Inflammatory macrophage (primary cell): Measurements from ENCODE around the gene VPS9D1.

Source experiments
- DNase-seq, 2 donors: peaks; one replicate each; pipeline ENCODE4 v3.0.0-alpha.2; 2020 to 2022

The VPS9D1 gene

DNA sequence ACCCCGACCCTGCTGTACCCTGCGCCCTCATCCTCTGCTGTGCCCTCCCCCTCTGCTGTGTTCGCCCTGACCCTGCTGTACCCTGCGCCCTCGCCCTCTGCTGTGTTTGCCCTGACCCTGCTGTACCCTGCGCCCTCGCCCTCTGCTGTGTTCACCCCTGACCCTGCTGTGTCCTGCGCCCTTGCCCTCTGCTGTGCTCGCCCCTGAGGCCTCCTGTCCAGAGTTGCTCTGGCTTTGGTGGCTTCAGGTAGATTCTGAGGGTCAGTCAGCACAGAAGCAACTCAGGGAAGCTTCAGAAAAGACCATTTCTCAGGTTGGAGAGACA, 12.2 kb upstream of the VPS9D1 start:
- no peak for DNase-seq

DNA sequence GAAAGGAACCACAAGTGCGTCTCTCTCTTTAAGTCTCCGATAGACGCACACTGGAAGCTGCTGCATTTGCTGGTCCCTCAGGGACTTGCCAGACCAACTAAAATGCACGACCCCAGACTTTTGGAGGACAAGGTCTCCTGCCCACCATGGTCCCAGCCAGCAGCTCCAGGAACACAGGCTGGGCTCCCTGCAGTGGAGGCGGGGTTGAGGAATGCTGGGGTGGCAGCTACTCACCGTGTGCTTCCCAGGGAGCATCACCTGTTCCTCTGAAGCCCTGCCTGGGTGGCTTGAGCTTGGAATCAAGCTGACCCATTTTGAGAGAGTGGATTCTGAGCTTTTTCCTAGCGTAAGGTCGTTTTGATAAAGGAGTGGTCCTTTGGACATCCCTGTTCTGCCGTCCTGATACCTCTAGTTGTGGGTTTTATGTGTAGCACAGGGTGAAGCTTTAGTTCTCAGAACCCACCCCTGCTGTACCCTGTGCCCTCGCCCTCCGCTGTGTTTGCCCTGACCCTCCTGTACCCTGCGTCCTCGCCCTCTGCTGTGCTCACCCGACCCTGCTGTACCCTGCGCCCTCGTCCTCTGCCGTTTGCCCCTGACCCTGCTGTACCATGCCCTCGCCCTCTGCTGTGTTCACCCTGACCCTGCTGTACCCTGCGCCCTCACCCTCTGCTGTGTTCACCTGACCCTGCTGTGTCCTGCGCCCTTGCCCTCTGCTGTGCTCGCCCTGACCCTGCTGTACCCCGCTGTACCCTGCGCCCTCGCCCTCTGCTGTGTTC, 11.6 kb upstream of the VPS9D1 start:
- no peak for DNase-seq

DNA sequence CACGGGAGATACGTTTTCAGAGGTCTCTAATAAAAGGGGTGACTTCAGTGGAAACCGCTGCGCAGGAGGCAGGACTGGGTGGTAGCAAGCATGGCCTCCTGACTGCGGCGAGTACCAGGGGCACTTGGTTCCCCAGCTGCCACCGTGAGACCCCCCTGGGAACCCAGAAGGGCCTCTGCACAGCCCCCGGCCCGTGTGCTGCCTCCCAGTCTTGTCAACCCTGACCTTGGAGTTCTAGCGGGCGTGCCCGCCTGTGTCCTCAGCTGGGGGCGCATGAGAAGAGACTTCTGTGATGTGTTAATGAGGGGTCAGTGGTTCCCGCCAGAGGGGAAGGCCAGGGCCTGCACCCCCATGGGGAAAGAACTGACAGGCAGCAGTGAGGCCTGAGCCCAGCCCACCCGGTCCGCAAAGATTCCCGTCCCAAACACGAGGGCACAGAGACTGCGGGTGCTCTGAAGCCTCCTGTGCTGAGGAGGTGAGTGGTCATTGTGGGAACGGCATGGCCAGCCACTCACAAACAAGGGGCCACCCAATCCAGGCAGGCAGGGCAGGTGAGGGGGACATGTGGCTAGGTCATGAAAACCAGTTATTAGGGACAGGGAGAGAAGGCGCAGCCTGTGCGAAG, 10.0 kb upstream of the VPS9D1 start:
- no peak for DNase-seq

DNA sequence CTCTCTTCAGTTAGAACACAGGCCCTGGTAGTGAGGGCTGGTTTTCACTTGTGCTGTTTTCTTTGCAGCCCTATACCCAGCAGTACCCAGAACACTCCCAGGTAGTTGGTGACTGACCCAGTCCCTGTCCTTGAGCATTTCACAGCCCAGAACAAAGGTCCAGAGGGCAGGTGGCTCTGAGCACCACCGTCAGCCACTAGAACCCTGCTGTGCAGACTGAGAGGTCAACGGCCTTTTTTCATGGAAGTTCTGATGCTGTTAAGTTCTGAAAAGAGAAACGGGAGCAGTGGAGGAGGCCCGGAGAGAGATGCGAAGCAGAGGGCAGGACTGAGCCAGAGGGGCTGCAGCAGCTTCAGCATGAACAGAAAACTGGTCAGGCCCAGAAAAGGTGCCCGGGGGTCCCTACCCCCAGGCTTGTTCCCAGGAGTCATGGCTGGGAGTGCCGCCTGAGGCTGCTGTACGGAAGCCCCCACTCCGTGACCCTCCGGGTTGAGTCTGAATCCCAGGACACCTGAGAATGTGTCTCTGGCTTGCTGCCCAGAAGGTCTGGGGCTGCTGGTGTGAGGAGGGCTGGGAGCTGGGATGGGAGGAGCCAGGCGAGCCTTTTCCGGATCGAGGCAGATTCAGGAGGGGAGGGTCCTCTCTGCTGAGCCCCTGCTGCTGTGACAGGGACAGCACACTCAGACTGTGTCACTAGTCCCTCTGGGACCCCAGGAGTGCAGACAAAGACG, 9.3 kb upstream of the VPS9D1 start:
- no peak for DNase-seq

DNA sequence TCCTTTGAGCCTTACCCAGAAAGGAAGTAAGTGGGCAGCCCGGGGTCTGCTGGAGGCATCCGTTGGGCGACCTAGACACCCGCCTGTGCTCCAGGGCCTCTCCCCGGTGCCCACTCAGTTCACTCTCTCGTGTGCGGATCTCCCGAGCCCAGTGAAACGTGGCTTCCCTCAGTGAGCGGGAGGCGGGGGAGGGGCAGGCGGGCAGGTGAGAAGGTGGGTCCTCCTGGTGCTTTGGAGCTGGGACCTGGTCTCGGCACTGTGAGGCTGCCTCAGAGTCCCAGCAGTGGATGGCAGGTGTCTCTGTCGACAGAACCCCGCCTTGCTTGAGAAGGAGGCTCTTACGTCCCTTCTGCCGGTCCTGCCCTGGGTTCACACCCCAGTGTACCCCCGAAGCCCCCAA, 8.6 kb upstream of the VPS9D1 start:
- no peak for DNase-seq

DNA sequence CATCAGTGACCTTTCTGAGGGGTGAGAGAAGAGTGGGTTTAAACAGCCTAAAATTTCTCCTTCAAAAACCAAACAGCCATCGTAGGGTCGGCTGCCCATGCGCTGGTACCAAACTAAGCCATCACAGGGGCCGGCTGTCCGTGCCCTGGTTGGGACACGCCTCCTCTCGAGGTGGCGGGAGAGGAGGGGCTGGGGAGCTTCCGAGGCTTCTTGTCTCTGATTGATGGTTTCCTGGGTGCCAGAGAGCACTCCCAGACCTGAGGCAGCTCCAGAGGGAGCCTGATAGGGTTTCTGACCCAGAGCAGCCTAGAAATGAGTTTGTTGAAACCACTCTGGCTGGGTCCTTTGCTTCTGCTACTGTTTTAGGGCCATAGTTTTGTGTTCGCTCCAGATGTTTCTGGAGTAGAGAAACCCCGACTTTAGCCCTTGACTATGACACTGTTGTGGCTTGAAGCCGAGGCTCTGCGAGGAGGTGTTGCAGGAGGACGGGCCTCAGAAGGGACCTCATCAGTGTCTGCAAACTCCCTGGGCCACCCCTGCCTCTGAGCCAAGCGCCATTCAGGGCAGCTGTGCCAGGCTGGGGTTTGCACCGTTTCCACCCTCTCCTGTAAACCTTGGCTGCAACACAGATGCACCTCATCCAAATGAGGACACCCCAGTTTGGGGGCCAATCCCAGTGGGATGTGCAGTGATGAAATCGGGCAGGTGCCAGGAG, 6.9 kb upstream of the VPS9D1 start:
- DNase-seq: no peak

DNA sequence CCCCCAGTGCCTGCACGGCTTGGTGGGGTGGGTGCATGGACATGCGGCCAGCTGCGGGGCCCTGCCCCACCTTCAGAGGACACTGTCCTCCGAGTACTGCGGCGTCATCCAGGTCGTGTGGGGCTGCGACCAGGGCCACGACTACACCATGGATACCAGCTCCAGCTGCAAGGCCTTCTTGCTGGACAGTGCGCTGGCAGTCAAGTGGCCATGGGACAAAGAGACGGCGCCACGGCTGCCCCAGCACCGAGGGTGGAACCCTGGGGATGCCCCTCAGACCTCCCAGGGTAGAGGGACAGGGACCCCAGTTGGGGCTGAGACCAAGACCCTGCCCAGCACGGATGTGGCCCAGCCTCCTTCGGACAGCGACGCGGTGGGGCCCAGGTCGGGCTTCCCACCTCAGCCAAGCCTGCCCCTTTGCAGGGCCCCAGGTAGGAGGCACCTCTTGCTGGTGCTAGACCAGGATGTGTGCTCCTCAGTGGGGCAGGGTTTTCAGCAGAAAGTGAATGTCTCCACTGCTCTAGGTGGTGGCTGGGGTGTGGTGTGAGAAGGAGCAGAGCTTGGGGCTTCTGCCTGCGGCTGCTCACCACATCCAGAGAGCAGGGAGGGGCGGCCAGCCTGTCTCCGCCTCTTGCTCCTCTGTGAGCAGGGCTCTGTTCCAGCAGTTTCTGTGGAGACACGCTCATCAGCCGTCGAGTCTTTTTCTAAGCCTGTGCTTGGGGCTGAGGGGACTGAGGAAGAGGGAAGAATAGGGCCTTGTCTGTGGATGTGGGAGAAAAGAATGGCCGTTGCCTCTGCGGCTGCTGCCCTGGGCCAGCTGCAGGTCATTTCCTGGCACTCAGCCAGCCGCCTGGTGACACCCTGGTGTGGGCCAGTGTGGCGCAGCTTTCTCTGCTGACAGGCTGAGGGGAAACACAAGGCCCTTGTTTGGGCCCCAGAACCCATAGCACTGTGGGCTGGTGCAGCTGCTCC, 2.9 kb upstream of the VPS9D1 start:
- no peak for DNase-seq

DNA sequence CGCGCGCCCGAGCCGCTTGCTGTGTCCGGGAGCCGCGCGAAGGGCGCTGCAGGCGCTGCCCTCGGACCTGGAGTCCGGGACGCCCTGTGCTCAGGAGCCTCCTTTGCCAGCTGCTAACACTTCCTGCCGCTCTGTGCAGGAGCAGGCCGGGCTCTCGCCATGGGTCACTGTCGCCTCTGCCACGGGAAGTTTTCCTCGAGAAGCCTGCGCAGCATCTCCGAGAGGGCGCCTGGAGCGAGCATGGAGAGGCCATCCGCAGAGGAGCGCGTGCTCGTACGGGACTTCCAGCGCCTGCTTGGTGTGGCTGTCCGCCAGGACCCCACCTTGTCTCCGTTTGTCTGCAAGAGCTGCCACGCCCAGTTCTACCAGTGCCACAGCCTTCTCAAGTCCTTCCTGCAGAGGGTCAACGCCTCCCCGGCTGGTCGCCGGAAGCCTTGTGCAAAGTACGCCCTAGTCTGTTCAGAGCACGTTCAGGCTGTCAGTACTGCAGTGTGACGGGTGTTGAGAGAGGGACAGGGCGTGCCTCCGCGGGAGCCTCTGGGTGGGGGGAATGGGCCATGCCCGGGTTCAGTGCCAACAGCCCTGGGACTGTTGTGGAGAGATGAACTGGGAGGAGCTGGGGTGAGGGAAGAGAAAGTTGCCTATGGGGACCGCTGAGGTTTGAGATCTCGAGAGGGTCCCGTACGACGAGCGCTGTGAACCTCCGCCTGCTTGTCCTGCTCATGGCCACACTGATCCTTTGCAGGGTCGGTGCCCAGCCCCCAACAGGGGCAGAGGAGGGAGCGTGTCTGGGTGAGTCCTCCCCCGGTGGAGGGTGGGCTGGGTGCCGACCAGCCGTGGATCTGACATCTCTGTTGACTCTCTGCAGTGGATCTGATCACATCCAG, 1.9 kb upstream of the VPS9D1 start:
- peak; percentile 79 to 81 for DNase-seq

DNA sequence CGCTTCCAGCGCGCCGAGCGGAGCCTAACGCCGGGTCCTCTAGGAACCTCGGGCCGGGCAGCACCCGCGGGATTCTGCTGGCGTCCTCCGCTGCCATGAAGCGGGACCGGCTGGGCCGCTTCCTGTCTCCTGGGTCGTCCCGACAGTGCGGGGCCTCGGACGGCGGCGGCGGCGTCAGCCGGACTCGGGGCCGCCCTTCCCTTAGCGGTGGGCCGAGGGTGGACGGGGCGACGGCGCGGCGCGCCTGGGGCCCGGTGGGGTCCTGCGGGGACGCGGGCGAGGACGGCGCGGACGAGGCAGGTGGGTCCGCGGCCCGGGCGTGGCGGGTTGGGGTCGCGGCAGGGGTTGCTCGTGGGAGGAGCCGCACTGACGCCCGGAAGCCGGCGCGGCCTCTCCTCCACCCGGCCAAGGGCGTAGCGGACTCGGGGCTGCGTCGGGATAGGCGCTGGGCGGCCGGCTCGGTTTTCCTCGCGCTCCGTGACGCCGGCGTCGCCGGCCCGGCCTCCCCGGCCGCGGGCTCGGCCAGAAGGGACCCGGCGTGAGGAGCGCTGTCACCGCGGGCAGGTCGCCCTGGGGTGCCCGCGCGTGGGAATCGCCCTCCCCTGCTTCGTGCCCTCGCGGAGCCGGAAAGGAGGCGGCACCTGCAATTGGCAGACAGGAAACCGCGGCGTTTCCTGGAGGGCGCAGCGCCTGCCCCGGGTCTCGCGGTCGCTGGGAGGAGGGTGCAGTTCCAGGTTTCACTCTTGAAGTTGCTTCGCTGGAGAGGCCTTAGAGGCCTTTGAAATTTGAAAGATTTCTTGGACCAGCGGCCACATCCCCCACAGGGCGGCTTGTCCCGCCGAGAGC, 1.1 kb upstream of the VPS9D1 start:
- peak; percentile 69 to 70 for DNase-seq

DNA sequence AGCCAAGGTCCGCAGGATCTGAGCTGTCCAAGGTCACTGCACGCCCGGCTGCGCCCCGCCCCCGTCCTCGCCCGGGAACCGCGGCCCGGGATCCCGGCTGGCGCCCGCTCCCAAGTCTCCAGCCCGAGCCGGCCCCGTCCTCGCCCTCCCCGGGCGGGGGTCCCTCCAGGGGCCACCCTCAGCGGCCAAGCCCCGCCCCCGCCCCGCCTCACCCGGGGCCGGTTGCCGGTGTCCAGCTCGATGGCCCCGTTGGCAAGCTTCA, 216 bp downstream of the VPS9D1 start:
- peak in 1 of 2 donors; percentile 12 for DNase-seq

DNA sequence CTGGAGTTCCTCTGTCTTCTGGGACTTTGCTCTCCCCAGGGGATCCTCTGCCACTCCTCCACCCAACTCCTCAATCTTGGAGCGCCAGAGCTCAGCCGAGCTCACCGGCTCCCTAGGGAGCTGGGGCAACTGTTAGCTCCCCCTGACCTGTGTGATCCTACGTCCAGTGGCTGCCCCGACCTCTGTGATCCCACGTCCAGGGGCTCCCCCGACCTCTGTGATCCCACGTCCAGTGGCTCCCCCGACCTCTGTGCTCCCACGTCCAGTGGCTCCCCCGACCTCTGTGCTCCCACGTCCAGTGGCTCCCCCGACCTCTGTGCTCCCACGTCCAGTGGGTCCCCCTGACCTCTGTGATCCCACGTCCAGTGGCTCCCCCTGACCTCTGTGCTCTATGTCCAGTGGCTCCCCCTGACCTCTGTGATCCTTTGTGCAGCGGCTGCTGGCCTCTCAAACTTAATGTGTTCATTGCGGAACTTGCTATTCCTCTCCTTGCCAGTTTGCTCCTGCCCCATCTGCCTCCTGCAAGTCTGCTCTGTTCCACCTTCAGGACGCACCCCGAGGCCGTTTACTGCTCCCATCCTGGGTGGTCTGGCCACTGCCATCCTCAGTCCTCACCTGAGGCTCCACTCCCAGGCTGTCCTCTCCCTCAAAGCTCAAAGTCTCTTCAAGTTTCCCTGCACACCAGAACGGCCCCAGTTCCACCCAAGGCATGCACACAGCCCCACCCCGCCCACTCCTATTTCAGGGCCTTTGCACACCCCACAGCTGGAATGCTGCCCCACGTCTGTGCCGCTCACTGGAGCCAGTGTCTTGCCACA, 2.8 kb downstream of the VPS9D1 start:
- peak in 1 of 2 donors; percentile 36 for DNase-seq

DNA sequence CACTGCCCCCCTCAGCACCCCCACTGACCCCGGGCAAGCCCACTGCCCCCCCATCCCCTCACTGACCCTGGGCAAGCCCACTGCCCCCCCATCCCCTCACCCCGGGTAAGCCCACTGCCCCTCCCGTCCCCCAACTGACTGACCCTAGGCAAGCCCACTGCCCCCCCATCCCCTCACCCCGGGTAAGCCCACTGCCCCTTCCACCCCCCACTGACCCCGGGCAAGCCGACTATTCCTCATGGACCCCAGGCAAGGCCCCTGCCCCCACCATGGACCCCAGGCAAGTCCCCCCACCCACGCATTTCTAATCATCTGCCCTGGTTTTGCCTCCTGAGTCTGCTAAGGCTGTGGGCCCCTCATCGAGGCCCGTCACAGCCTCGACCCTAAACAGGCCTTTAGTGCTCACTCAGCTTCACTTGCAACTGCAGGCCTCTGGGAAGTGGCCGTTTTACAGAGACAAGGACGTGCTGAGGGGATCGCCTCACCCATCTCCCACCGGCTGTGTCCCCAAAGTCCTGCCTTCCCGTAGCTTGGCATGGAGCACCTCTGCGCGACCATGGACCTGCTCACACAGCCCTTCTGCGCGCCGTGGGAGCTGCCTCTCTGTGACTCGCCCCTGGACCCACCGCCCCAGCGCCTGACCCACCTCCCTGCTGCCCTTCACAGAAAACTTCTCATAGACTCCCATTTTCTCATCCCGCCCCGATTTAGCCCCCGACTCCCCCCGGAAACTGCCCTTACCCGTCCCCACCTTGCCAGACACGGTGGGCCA, 3.6 kb downstream of the VPS9D1 start:
- DNase-seq: no peak

DNA sequence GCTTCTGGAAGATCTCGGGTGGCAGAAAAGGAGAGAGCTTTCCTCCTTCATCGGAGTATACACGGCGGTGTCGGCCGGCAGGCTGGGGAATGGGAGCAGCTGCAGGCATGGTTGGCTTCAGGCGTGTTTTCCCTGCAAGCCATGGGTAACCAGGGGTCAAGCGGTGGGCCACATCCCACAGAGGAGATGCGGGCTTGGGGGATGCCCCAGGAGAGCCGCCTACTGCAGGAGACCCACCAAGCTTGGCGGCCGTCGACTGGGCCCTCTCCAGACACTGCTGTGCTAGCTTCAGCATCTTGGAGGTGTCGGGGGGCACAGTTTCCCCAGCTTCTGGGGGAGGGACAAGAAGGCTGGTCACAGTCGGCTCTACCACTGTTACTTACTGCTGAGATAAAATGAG, 4.2 kb downstream of the VPS9D1 start:
- DNase-seq: no peak

DNA sequence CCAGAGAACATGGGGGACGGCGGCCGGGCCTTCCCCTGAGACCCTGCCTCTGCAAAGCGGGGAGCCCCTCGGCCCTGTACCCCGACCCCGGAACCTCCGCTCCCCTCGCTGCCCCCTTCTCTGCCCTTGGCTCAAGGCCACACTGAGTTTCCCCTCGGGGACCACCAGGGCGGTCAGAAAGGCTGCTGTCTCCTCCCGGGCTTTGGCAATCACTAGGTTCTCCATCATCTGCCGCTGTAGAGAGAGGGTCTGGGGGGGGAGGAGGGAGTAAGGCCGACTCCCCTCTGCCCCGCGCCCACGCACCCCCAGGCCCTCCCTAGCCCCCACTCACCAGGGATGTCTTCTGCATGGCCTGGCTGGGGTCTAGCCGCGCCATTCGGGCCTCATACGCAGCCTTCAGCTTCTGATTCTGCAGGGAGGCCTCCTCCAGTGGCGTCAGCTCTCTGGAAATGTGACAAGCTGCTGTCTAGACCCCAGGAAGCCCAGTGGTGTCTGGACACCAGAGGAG, 8.4 kb downstream of the VPS9D1 start:
- DNase-seq: no peak

DNA sequence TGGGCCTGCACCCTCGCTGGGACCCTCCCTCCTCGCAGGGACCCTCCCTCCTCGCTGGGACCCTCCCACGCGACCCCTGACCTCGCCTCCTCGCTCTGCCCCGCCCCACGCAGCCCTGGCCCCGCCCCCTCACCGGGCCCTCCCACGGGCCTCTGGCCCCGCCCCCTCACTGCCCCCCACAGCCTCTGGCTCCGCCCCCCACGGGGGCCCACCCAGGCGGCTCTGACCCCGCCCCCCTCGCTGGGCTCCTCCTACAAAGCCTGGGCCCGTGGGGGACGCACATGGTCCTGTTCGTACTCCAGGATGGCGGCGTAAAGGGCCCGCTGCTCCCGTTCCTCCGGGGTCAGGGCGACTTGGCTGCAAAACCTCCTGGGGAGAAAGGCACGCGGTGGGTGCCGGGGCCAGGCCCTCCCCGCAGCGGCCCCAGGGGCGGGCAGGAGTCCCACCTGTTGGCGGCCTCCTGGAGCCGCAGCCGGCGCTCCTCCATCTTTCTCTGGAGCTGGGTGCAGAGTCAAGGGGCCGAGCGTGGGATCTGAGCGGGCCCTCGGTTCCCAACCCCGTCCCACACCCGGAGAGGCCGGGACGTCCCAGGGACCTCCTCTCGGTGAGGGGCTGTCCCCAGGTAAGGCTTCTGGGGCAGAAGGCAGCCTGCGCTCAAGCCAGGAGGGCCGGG, 9.0 kb downstream of the VPS9D1 start:
- peak; percentile 41 to 50 for DNase-seq

DNA sequence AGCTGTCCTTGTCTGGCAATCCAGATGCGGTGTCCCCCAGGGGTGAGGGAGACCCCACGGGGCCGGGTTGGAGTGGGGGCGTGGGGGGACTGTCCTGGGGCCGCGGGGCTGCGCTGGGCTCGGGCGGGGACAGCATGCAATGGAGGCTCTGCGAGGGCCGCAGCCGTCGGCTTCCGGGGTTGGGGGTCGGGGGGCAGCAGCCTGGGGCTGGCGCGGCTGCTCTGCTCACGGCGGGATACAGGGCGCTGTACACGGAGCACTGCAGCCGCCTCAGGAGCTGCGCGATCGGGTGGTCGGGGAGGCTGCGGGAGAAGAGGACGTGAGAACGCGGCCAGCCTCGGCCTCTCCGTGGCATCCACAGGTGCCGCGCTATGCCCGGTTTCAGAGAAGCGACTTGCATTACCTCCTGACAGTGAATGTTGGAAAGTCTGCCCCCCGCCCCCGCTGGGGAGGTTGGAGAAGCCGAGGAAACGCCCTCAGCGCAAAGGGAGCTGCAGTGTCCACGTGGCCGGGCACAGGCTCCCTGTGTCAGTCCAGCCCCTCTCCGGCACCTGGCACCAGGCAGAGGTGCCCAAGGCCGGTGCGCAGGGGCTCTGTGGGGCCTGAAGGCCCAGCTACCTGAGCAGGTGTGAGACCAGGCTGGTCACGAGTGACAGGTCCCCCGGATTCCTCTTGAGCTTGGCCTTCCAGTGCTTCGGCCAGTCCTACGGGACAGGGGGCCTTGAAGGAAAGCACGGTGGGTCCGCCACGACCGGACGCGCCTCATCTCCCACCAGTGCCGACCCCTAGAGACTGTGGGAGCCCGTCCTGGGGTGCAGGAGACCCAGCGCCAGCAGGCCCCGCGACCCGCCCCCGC, 9.8 kb downstream of the VPS9D1 start:
- no peak for DNase-seq
